HCT116 (cell line): ENCODE measurements around the gene LRP2BP.

Experiments
- ELF1 ChIP-seq: IDR thresholded peaks from 2 replicates; pipeline ENCODE4 v1.6.1; 2012; ENCODE audit warnings: low read depth, borderline replicate concordance
- EZH2 ChIP-seq: fragments of 200-600 bp; sonication (generic); IDR thresholded peaks from 2 replicates; pipeline ENCODE4 v1.6.1; 2017; ENCODE audit warnings: antibody characterized with exemption, mixed run types
- POLR2A ChIP-seq: IDR thresholded peaks from 2 replicates; pipeline ENCODE4 v1.7.0; 2011; ENCODE audit warnings: borderline replicate concordance; ENCODE audit not compliant: insufficient read depth, insufficient read length; ENCODE audit errors: extremely low read depth
- SP1 ChIP-seq: IDR thresholded peaks from 2 replicates; pipeline ENCODE4 v1.6.1; 2012; ENCODE audit warnings: low read depth
- TF ChIP-seq, protein P1 (sequence below): IDR thresholded peaks from 2 replicates; pipeline ENCODE4 v1.6.1; 2012
- TF ChIP-seq, protein P2 (sequence below), 3 experiments: fragments of 200-600 bp in 1 of 3; sonication (generic) in 1 of 3; IDR thresholded peaks in 2 of 3; conservative IDR thresholded peaks in 1 of 3; 2 replicates each; pipeline ENCODE4 v1.5.1; 2012 to 2017; ENCODE audit warnings: low read depth in 2 of 3, low read length in 2 of 3, antibody characterized with exemption in 1 of 3, borderline replicate concordance in 1 of 3, control low read depth in 1 of 3, mild to moderate bottlenecking in 1 of 3, mixed read lengths in 1 of 3, mixed run types in 1 of 3, moderate library complexity in 1 of 3; ENCODE audit not compliant: insufficient read depth in 1 of 3
- TF ChIP-seq, protein P3 (sequence below): IDR thresholded peaks from 2 replicates; pipeline ENCODE4 v1.6.1; 2012; ENCODE audit warnings: low read depth
- TF ChIP-seq, protein P4 (sequence below): IDR thresholded peaks from 2 replicates; pipeline ENCODE4 v1.6.1; 2011; ENCODE audit warnings: mild to moderate bottlenecking, low read length, moderate library complexity; ENCODE audit not compliant: insufficient replicate concordance; ENCODE audit errors: extremely low read depth

DNA sequence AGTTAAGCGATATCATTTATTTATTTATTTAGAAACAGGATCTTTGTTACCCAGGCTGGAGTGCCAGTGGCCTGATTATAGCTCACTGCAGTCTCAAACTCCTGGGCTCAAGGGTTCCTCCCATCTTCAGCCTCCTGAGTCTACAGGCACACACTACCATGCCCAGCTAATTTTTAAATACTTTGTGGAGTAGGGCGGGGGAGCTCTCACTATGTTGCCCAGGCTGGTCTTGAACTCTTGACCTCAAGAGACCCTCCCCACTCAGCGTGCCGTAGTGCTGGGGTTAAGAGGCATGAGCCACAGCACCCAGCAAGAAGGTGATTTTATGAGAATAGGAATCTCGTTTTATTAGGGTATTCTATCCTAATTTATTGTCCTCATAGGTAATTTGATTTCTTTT is 33.9 kb upstream of the LRP2BP start:
- TF ChIP-seq, protein P1, sequence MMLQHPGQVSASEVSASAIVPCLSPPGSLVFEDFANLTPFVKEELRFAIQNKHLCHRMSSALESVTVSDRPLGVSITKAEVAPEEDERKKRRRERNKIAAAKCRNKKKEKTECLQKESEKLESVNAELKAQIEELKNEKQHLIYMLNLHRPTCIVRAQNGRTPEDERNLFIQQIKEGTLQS: no peak
- TF ChIP-seq, protein P2, sequence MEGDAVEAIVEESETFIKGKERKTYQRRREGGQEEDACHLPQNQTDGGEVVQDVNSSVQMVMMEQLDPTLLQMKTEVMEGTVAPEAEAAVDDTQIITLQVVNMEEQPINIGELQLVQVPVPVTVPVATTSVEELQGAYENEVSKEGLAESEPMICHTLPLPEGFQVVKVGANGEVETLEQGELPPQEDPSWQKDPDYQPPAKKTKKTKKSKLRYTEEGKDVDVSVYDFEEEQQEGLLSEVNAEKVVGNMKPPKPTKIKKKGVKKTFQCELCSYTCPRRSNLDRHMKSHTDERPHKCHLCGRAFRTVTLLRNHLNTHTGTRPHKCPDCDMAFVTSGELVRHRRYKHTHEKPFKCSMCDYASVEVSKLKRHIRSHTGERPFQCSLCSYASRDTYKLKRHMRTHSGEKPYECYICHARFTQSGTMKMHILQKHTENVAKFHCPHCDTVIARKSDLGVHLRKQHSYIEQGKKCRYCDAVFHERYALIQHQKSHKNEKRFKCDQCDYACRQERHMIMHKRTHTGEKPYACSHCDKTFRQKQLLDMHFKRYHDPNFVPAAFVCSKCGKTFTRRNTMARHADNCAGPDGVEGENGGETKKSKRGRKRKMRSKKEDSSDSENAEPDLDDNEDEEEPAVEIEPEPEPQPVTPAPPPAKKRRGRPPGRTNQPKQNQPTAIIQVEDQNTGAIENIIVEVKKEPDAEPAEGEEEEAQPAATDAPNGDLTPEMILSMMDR (IDR thresholded peaks at IDR 0.05 in 2 of 3, conservative IDR thresholded peaks at IDR 0.05 in 1 of 3; ENCODE audit: borderline replicate concordance in 1 of 3, insufficient read depth in 1 of 3, low read depth in 2 of 3, low read length in 2 of 3): no peak
- TF ChIP-seq, protein P3, sequence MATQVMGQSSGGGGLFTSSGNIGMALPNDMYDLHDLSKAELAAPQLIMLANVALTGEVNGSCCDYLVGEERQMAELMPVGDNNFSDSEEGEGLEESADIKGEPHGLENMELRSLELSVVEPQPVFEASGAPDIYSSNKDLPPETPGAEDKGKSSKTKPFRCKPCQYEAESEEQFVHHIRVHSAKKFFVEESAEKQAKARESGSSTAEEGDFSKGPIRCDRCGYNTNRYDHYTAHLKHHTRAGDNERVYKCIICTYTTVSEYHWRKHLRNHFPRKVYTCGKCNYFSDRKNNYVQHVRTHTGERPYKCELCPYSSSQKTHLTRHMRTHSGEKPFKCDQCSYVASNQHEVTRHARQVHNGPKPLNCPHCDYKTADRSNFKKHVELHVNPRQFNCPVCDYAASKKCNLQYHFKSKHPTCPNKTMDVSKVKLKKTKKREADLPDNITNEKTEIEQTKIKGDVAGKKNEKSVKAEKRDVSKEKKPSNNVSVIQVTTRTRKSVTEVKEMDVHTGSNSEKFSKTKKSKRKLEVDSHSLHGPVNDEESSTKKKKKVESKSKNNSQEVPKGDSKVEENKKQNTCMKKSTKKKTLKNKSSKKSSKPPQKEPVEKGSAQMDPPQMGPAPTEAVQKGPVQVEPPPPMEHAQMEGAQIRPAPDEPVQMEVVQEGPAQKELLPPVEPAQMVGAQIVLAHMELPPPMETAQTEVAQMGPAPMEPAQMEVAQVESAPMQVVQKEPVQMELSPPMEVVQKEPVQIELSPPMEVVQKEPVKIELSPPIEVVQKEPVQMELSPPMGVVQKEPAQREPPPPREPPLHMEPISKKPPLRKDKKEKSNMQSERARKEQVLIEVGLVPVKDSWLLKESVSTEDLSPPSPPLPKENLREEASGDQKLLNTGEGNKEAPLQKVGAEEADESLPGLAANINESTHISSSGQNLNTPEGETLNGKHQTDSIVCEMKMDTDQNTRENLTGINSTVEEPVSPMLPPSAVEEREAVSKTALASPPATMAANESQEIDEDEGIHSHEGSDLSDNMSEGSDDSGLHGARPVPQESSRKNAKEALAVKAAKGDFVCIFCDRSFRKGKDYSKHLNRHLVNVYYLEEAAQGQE: no peak
- TF ChIP-seq POLR2A: no peak
- no peak for TF ChIP-seq SP1
- no peak for TF ChIP-seq ELF1
- TF ChIP-seq, protein P4, sequence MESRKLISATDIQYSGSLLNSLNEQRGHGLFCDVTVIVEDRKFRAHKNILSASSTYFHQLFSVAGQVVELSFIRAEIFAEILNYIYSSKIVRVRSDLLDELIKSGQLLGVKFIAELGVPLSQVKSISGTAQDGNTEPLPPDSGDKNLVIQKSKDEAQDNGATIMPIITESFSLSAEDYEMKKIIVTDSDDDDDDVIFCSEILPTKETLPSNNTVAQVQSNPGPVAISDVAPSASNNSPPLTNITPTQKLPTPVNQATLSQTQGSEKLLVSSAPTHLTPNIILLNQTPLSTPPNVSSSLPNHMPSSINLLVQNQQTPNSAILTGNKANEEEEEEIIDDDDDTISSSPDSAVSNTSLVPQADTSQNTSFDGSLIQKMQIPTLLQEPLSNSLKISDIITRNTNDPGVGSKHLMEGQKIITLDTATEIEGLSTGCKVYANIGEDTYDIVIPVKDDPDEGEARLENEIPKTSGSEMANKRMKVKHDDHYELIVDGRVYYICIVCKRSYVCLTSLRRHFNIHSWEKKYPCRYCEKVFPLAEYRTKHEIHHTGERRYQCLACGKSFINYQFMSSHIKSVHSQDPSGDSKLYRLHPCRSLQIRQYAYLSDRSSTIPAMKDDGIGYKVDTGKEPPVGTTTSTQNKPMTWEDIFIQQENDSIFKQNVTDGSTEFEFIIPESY: no peak
- no peak for TF ChIP-seq EZH2
